Brain microvascular endothelial cell (primary cell): Measurements from ENCODE around the gene SYN1.

ENCODE experiments used
- DNase-seq: peaks from one replicate; pipeline ENCODE4 v3.0.0-alpha.2; 2020
- H3K27ac ChIP-seq: fragments of 250-450 bp; sonication (Bioruptor Pico); 2 replicates; pipeline ENCODE4 v1.5.1; 2020; ENCODE audit warnings: mild to moderate bottlenecking, moderate library complexity
- H3K27me3 ChIP-seq: fragments of 250-450 bp; sonication (Bioruptor Pico); replicated peaks from 2 replicates; pipeline ENCODE4 v1.5.1; 2020; ENCODE audit warnings: mild to moderate bottlenecking
- H3K36me3 ChIP-seq: fragments of 250-450 bp; sonication (Bioruptor Pico); replicated peaks from 2 replicates; pipeline ENCODE4 v1.5.1; 2020; ENCODE audit warnings: mild to moderate bottlenecking
- H3K4me3 ChIP-seq: 2 replicates; pipeline ENCODE4 v1.5.1; 2011; ENCODE audit warnings: low read depth, mild to moderate bottlenecking, control low read depth, low read length, moderate library complexity
- in situ Hi-C: cut with HindIII; loops from 2 replicates; pipeline ENCODE4 v1.10.0; 2017; ENCODE audit warnings: low sequenced_read_pairs, low pct_ligation_motif_present
- TF ChIP-seq, protein P1 (sequence below): IDR thresholded peaks from 2 replicates; pipeline ENCODE4 v1.5.1; 2011; ENCODE audit warnings: low read depth, mild to moderate bottlenecking, moderate library complexity, low read length, control low read depth, inconsistent platforms; ENCODE audit errors: missing control alignments

Gene SYN1

DNA sequence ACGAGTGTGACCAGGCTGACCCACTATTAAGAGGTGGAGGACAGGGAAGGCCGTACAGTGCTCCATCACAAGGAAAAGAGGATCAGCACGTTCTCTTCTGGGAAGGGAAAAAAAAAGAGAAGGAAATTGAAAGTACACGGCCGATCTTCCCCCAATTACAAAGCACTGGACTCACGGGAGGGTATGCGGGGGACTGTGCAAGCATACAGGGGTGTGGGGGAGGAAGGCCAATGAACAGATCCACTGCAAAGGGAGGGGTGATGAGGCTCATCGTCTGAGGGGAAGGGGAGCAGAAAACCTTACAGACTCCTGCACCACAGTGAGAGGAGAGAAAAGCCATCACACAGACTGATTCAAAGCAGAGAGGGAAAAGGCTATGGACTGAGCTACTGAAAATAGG, 29.6 kb upstream of the SYN1 start:
- Histone ChIP-seq H3K27me3 (no peaks in the 10 kb centered on the region), H3K36me3 (peaks cover 3% of the 10 kb centered on the region), H3K27ac (no peak overlapping the region), H3K4me3 (peak overlapping the region; percentile 71)
- TF ChIP-seq, protein P1, sequence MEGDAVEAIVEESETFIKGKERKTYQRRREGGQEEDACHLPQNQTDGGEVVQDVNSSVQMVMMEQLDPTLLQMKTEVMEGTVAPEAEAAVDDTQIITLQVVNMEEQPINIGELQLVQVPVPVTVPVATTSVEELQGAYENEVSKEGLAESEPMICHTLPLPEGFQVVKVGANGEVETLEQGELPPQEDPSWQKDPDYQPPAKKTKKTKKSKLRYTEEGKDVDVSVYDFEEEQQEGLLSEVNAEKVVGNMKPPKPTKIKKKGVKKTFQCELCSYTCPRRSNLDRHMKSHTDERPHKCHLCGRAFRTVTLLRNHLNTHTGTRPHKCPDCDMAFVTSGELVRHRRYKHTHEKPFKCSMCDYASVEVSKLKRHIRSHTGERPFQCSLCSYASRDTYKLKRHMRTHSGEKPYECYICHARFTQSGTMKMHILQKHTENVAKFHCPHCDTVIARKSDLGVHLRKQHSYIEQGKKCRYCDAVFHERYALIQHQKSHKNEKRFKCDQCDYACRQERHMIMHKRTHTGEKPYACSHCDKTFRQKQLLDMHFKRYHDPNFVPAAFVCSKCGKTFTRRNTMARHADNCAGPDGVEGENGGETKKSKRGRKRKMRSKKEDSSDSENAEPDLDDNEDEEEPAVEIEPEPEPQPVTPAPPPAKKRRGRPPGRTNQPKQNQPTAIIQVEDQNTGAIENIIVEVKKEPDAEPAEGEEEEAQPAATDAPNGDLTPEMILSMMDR, result no peak
- DNase-seq, result no peak
- in situ Hi-C loops, result no loop called here

DNA sequence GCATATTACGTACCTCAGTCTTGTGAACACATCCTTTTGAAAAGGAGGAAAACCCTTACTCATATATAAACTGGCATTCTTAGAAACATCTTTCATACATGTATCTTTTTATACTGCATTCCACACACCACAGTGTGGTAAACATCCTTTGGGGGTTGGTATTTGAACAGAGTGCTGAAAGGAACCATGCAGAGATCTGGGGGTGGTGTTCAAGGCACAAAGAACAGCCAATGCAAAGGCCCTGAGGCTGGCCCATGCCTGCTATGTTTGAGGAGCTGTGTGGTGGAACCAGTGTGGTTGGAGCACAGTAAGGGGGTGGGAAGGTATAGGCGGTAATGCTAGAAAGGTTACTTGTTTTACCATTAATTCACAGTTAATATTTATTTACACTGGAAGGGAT, 28.7 kb upstream of the SYN1 start:
- TF ChIP-seq, protein P1, result no peak
- in situ Hi-C loops, result no loop called here
- no peak overlapping the region for H3K27ac ChIP-seq
- no peak overlapping the region for H3K4me3 ChIP-seq
- H3K27me3 ChIP-seq, result no peaks in the 10 kb centered on the region
- peaks cover 3% of the 10 kb centered on the region for H3K36me3 ChIP-seq
- no peak for DNase-seq

DNA sequence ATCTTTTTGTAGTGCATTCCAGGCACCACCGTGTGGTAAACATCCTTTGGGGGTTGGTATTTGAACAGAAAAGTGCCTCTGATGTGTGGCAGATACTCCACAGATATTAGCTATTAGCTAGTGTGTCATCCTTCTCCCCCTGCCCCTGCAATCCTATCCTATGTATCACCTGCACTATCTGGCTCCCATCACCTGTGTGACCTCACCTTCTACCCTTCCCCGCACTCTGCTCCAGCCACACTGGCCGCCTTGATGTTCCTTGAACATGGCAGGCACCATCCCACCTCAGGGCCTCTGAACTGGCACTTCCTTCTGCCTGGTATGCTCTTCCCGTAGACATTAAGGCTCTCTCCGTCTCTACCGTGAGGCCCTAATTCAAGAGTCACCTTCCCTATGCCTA, 27.0 kb upstream of the SYN1 start:
- DNase-seq, result no peak
- Histone ChIP-seq H3K4me3 (no peak overlapping the region), H3K36me3 (no peaks in the 10 kb centered on the region), H3K27me3 (no peaks in the 10 kb centered on the region), H3K27ac (no peak overlapping the region)
- TF ChIP-seq, protein P1, result no peak
- in situ Hi-C loops, result no loop called here

DNA sequence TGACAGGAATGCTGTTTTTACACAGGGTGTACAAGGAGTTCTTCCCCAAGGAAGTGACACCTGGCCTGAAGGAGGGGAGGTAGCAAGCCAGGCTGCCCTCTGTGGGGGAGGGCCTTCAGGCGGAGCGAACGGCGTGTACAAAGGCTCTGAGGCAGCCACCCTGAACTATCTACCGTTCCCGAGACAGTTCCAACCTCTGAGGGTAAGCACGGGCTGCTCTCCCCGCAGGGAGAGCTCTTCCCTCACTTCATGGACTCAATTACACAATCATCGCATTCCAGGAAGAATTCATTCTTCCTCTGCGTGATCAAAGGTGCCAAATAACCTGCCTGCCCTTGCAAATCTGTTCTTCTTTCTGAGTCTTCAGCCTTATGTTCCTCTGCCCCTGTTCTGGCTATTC, 25.9 kb upstream of the SYN1 start:
- DNase-seq, result no peak
- Histone ChIP-seq H3K27me3 (no peaks in the 10 kb centered on the region), H3K36me3 (peaks cover 4% of the 10 kb centered on the region), H3K27ac (no peak overlapping the region), H3K4me3 (no peak overlapping the region)
- in situ Hi-C loops, result no loop called here
- TF ChIP-seq, protein P1, result no peak

DNA sequence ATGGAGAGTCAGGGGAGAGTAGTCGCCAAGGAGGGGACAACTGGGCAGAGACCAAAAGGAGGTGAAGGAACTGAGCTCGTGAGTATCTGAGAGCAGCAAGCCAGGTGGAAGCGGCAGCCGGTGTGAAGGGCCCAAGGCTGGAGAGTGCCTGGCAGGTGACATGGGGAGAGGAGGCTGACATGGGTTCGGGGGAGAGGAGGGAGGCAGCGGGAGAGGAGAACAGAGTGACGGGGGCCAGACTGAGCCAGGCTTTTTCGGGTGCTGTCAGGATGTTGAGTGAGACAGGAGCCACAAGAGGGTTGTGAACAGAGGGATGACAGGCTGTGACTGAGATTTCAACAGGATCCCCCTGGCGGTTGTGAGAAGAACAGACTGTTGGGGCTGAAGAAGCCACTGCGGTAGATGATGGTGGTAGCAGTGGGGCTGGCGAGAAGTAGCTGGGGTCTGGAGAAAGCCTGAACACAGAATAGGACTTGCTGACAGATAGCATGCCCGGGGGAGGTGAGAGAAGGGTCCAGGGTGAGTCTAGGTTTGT, 25.0 kb upstream of the SYN1 start:
- no peaks in the 10 kb centered on the region for H3K27me3 ChIP-seq
- in situ Hi-C loops, result no loop called here
- no peak overlapping the region for H3K4me3 ChIP-seq
- DNase-seq, result no peak
- TF ChIP-seq, protein P1, result peak; percentile 71
- peaks cover 11% of the 10 kb centered on the region for H3K36me3 ChIP-seq
- no peak overlapping the region for H3K27ac ChIP-seq

DNA sequence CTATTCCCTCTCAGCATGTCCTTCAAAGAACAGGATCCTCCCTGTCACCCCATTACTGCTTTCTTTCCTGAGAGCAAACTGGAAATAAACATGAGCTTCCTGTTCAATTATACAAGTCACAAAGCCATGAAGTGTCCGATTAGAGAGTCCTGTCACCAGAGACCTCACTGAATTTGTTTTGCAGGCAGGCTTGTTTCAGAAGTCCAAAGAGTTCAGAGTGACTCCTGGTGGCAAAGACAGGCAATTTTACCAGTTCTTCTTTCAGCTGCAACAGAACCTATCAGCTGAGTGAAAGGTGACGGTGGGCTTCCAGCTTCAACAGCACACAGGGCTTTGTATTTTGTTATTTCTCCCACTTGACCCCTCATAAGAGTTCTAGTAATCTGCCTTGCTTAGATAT, 24.3 kb upstream of the SYN1 start:
- DNase-seq, result no peak

More for the DNA sequence above, 24.3 kb upstream of the SYN1 start:
- TF ChIP-seq, protein P1, result peak; percentile 57
- no peaks in the 10 kb centered on the region for H3K27me3 ChIP-seq
- no peak overlapping the region for H3K27ac ChIP-seq
- in situ Hi-C loops, result no loop called here
- H3K4me3 ChIP-seq, result no peak overlapping the region
- peaks cover 14% of the 10 kb centered on the region for H3K36me3 ChIP-seq
